Measurements from ENCODE around the gene POC1A. TPM values are rescaled to one million over a fixed set of nuclear protein-coding genes. Genes with fewer than 3 reads are reported as not detected.
"Not testable (repeated sequence)": the region's sequence is repeated elsewhere in the genome, so short reads cannot be mapped to it uniquely, and the experiment has no call there.

Gene POC1A
- total RNA-seq, 4 donors from 2014 or later, result 1.1 to 4.8 (median 4.7) TPM; not detected in 1

DNA sequence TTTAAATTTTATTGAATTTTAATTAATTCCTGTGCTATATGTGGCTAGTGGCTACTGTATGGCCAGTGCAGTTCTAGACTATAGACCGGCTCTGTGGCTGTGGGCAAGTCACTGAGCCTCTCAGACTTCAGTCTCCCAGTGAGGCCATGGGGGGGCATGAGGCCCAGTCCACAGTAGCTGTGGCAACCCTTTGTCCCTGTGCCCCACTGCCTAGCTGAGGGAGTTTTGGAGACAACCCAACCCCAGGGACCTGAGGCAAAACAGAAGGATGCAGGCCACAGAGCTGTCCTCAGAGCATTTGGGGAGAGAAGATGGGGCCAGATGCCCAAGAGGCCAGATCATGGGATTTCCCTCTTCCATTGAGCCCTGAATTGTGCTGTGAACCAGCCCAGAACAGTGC, 18.9 kb upstream of the POC1A start:
- Histone ChIP-seq H3K36me3 (no peaks in the 10 kb centered on the region), H3K27ac (no peak overlapping the region), H3K4me3 (no peak overlapping the region), H3K9me3 (no peaks in the 10 kb centered on the region), H3K27me3 (no peaks in the 10 kb centered on the region), H3K4me1 (no peaks in the 10 kb centered on the region)
- DNase-seq, result no peak
- TF ChIP-seq POLR2A (IDR thresholded peaks at IDR 0.05), result no peak
- TF ChIP-seq, protein P1, sequence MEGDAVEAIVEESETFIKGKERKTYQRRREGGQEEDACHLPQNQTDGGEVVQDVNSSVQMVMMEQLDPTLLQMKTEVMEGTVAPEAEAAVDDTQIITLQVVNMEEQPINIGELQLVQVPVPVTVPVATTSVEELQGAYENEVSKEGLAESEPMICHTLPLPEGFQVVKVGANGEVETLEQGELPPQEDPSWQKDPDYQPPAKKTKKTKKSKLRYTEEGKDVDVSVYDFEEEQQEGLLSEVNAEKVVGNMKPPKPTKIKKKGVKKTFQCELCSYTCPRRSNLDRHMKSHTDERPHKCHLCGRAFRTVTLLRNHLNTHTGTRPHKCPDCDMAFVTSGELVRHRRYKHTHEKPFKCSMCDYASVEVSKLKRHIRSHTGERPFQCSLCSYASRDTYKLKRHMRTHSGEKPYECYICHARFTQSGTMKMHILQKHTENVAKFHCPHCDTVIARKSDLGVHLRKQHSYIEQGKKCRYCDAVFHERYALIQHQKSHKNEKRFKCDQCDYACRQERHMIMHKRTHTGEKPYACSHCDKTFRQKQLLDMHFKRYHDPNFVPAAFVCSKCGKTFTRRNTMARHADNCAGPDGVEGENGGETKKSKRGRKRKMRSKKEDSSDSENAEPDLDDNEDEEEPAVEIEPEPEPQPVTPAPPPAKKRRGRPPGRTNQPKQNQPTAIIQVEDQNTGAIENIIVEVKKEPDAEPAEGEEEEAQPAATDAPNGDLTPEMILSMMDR (IDR thresholded peaks at IDR 0.05), result no peak
- intact Hi-C loops (cut with DNase I; ENCODE audit: low total_unique reads), result no loop called here

DNA sequence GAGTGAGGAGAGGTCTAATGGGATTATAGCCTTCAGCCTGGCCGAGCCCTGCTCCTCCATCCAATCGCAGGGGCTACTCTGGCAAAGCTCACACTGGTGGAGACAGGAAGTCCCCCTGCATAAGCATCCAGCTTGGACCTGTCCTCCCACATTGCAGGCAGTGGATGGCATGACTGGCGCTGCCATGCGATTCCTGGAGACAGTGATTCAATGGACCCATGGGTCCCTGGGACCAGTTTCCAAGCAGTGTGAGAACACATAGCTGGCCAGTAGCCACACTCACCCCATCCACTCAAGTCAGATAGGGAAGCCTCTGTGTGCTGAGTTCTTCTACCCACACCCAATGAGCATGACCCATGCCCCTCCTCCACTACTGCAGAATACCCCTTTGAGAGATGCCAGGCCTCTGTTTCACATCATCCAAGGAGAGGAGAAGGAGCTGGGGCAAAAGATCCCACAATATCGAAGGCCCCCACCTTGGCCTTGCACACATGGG, 18.1 kb upstream of the POC1A start:
- no peaks in the 10 kb centered on the region for H3K9me3 ChIP-seq
- no peak overlapping the region for H3K4me3 ChIP-seq
- H3K27me3 ChIP-seq, result no peaks in the 10 kb centered on the region
- TF ChIP-seq, protein P1 (IDR thresholded peaks at IDR 0.05), result no peak
- TF ChIP-seq POLR2A (IDR thresholded peaks at IDR 0.05), result no peak
- no peaks in the 10 kb centered on the region for H3K36me3 ChIP-seq
- DNase-seq, result no peak
- H3K27ac ChIP-seq, result no peak overlapping the region
- H3K4me1 ChIP-seq, result no peaks in the 10 kb centered on the region
- intact Hi-C loops (cut with DNase I; ENCODE audit: low total_unique reads), result no loop called here

DNA sequence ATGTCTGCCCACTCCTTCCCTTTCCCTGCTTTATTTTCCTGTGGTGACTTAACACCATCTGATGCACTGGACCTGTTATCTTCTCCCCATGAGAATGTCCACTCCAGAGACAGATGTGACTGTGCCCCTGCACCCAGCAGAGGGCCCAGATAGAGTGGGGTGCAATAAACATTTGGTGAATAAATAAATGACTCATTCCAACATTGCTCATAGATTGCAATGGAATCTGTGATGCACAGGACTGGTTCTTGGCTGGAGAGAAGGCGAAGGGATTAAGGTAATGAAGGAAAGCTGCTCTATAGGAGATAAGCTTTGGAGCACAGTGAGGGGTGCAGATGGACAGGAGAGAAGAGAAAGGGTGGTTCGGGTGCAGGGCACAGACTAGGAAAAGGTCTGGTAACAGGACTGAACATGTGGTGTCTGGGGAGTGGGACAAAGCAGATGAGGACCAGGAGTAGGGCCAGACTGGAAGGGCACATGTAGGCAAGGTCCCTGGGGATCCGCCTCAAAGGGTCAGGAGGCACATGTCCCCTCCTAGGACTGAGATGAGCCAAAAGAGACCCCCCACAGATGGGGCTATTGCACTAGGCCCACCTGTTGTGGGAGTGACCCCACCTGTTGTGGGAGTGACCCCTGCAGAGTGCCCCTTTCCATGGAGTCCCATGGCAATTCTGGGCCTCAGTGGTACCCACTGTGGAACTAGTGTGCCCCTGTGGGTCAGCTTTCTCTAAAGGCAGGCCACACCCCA, 17.5 kb upstream of the POC1A start:
- no peaks in the 10 kb centered on the region for H3K27me3 ChIP-seq
- no peak overlapping the region for H3K27ac ChIP-seq
- H3K4me1 ChIP-seq, result no peaks in the 10 kb centered on the region
- TF ChIP-seq, protein P1 (IDR thresholded peaks at IDR 0.05), result no peak
- TF ChIP-seq POLR2A (IDR thresholded peaks at IDR 0.05), result no peak
- no peaks in the 10 kb centered on the region for H3K9me3 ChIP-seq
- H3K36me3 ChIP-seq, result no peaks in the 10 kb centered on the region
- DNase-seq, result no peak
- intact Hi-C loops (cut with DNase I; ENCODE audit: low total_unique reads), result no loop called here
- no peak overlapping the region for H3K4me3 ChIP-seq

DNA sequence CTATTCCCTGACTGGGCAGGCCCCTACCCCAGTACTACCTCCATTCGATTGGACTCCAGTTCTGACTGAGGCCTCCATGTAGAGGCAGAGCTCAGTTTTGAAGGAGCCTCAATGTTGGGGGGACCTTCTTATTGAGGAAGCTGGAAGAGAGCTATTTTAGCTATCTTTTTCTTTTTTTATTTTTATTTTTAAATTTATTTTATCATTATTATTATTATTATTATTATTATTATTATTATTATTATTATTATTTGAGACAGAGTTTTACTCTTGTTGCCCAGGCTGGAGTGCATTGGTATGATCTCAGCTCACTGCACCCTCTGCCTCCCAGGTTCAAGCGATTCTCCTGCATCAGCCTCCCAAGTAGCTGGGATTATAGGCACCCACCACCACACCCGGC, 16.0 kb upstream of the POC1A start:
- H3K27ac ChIP-seq; intact Hi-C loops (cut with DNase I; ENCODE audit: low total_unique reads); H3K36me3 ChIP-seq; H3K4me3 ChIP-seq; H3K4me1 ChIP-seq; H3K27me3 ChIP-seq; DNase-seq; H3K9me3 ChIP-seq: not testable (repeated sequence)

DNA sequence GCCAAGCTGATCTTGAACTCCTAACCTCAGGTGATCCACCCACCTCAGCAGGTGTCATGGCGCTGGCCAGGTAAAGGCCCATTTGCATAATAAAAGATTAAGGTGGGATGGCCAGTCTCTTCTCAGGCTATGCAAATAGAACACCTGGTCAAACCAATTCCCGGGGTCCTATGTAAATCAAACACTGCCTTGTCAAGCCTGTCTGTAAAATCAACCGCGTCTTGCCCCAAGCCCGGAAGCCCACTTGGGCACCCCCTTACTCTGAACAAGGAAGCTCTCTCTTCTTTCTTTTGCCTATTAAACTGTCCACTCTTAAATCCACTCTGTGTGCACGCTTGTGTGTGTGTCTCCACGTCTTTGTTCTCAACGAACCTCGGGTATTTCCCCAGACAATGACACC, 13.0 kb upstream of the POC1A start:
- Histone ChIP-seq H3K27me3 (no peaks in the 10 kb centered on the region), H3K4me1 (no peaks in the 10 kb centered on the region), H3K4me3 (no peak overlapping the region), H3K36me3 (no peaks in the 10 kb centered on the region), H3K9me3 (no peaks in the 10 kb centered on the region), H3K27ac (no peak overlapping the region)
- intact Hi-C loops (cut with DNase I; ENCODE audit: low total_unique reads), result no loop called here
- no peak for DNase-seq
- no peak for TF ChIP-seq POLR2A (IDR thresholded peaks at IDR 0.05)
- TF ChIP-seq, protein P1 (IDR thresholded peaks at IDR 0.05), result no peak

All from uterus (tissue), 4 donors.